ENCODE data around the gene SHISAL2B.
A peak's percentile ranks its signal among the peaks of the same experiment; 100 is the strongest.

SHISAL2B gene

DNA sequence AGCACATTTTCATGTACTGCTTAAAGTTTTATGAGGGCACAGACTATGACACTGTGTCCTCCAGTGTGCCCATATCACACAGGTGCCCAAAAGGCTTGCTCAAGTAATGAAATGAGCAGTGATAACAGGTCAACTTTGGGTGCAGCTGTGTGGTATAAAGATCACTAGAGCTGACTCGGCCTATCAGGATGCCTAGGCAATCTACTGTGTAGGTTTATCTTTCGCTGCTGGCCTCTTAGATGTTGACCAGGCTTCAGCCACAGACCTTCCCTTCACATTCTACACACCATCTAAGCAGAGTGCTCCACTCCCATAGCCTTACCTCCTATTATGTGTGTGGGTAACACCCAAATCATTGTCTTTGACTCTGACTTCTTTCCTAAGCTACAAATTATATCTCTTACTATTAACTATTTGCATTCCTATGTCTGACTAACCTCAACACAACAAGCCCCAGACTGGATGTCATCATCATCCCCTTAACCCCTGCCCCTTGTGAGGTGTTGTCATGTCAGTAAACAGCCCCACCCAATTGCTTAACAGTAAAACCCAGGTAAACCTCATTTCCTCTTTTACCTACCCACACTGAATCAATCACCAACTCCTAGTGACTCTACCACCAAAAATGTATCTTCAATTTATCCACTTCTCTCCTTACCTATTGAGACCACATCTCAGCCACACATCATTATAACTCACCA lies 75.7 kb downstream of the SHISAL2B start:
- Histone ChIP-seq H3K27me3 (ENCODE audit: control insufficient read depth, low read length) (no peaks in the 10 kb centered on the region), H3K79me2 (ENCODE audit: control insufficient read depth, low read length) (peaks cover 83% of the 10 kb centered on the region), H3K27ac (ENCODE audit: low read depth, low read length) (no peak overlapping the region), H4K20me1 (ENCODE audit: control insufficient read depth, insufficient read depth, low read depth, low read length) (peaks cover 3% of the 10 kb centered on the region; the same call in 1 of the 2 replicates), H3K9me2 (replicated peaks; ENCODE audit: control insufficient read depth, low read length) (no peaks in the 10 kb centered on the region), H3K36me3 (ENCODE audit: control insufficient read depth, low read length) (peaks cover 44% of the 10 kb centered on the region), H3K4me3 (ENCODE audit: low read length) (no peak overlapping the region), H3K9me3 (ENCODE audit: control insufficient read depth, insufficient read depth, low read length) (no peaks in the 10 kb centered on the region), H3F3A (ENCODE audit: control insufficient read depth, insufficient read depth) (no peaks in the 10 kb centered on the region), H3K4me2 (ENCODE audit: low read length) (peak overlapping the region; percentile 99), H3K4me1 (ENCODE audit: control insufficient read depth, low read length) (peaks cover 26% of the 10 kb centered on the region)
- TF ChIP-seq, protein P1, sequence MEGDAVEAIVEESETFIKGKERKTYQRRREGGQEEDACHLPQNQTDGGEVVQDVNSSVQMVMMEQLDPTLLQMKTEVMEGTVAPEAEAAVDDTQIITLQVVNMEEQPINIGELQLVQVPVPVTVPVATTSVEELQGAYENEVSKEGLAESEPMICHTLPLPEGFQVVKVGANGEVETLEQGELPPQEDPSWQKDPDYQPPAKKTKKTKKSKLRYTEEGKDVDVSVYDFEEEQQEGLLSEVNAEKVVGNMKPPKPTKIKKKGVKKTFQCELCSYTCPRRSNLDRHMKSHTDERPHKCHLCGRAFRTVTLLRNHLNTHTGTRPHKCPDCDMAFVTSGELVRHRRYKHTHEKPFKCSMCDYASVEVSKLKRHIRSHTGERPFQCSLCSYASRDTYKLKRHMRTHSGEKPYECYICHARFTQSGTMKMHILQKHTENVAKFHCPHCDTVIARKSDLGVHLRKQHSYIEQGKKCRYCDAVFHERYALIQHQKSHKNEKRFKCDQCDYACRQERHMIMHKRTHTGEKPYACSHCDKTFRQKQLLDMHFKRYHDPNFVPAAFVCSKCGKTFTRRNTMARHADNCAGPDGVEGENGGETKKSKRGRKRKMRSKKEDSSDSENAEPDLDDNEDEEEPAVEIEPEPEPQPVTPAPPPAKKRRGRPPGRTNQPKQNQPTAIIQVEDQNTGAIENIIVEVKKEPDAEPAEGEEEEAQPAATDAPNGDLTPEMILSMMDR (IDR thresholded peaks at IDR 0.05; ENCODE audit: low read depth, low read length, poor library complexity, severe bottlenecking): no peak
- no peak for TF ChIP-seq EZH2phosphoT487 (IDR thresholded peaks at IDR 0.05; ENCODE audit: borderline replicate concordance, low read length)

DNA sequence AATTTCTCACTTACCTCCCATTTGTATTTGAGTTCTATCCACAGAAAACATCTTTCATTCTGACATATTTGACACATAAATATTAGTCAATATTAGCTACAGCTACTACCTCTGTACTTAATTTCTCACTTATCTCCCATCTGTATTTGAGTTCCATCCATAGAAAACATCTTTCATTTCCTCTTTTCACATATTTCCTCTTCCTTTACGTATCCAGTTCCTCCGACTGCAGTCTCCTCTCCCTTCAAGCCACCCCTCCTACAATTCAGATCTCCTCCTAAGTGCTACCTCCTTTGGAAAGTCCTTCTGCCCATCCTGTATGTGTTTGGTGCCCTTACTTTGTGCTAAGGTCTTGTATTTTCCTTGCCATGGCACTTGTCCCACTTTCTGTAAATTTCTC lies 76.6 kb downstream of the SHISAL2B start:
- no peaks in the 10 kb centered on the region for H3K27me3 ChIP-seq (ENCODE audit: control insufficient read depth, low read length)
- no peaks in the 10 kb centered on the region for H3F3A ChIP-seq (ENCODE audit: control insufficient read depth, insufficient read depth)
- peak overlapping the region; percentile 99 for H3K4me2 ChIP-seq (ENCODE audit: low read length)
- H3K36me3 ChIP-seq (ENCODE audit: control insufficient read depth, low read length): peaks cover 37% of the 10 kb centered on the region
- H3K4me1 ChIP-seq (ENCODE audit: control insufficient read depth, low read length): peaks cover 26% of the 10 kb centered on the region
- H3K9me2 ChIP-seq (replicated peaks; ENCODE audit: control insufficient read depth, low read length): no peaks in the 10 kb centered on the region
- TF ChIP-seq, protein P1 (IDR thresholded peaks at IDR 0.05; ENCODE audit: low read depth, low read length, poor library complexity, severe bottlenecking): no peak
- TF ChIP-seq EZH2phosphoT487 (IDR thresholded peaks at IDR 0.05; ENCODE audit: borderline replicate concordance, low read length): no peak
- H3K9me3 ChIP-seq (ENCODE audit: control insufficient read depth, insufficient read depth, low read length): no peaks in the 10 kb centered on the region
- H3K79me2 ChIP-seq (ENCODE audit: control insufficient read depth, low read length): peaks cover 86% of the 10 kb centered on the region
- H3K27ac ChIP-seq (ENCODE audit: low read depth, low read length): no peak overlapping the region
- H3K4me3 ChIP-seq (ENCODE audit: low read length): peak overlapping the region; percentile 86
- peaks cover 3% of the 10 kb centered on the region; the same call in 1 of the 2 replicates for H4K20me1 ChIP-seq (ENCODE audit: control insufficient read depth, insufficient read depth, low read depth, low read length)

All from DOHH2 (cell line).